ENCODE measurements around the gene SBF2. TPM values are rescaled to one million over a fixed set of nuclear protein-coding genes. Genes with fewer than 3 reads are reported as not detected.
"Not testable (repeated sequence)": the region's sequence is repeated elsewhere in the genome, so short reads cannot be mapped to it uniquely, and the experiment has no call there.

SBF2 gene
- total and polyA plus RNA-seq, 2 of the 13 experiments (the other 11 are each of a cell fraction or from before 2014, with no cell fraction given) = 24.0 to 45.8 TPM

DNA sequence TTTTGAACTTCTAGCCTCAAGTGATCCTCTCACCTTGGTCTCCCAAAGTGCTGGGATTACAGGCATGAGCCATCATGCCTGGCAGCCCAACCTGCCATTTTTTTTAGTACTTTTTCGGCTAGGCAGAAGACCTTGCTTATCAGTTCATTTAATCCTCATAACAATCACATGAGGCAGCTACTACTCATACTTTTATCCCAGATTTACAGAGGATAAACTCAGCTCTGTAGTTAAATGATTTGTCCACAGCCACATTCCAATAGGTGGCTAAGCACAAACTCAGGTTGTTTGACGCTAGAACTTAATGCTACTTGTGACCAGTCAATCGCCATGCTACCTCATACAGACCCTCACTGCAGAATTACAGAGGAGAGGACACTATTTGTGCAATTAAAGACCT, 28.1 kb downstream of the SBF2 start (continued):
- no peak for TF ChIP-seq ZNF318 (CRISPR knock-in tag; IDR thresholded peaks at IDR 0.05)

GRCh38 chr11:10264716-10265115, 29.3 kb downstream of the SBF2 start:
- H4K20me1 ChIP-seq (ENCODE audit: insufficient read depth, low read length); H3K27ac ChIP-seq (ENCODE audit: extremely low read length, insufficient read depth, low read length); CTCF ChIA-PET (ENCODE audit: low intra/inter-chr PET ratio, low total read pairs); H3K79me2 ChIP-seq (ENCODE audit: insufficient read depth, low read length); intact Hi-C loops (cut with micrococcal nuclease; ENCODE audit: unreplicated experiment); ATAC-seq; BruUV-seq (replicated peaks); POLR2A ChIA-PET; H3K9me3 ChIP-seq (ENCODE audit: low read length); H3K27me3 ChIP-seq (ENCODE audit: control insufficient read depth in 1 of 2, insufficient read depth in 2 of 2, low read length in 2 of 2); H3K4me2 ChIP-seq (ENCODE audit: low read depth, low read length); H2AFZ ChIP-seq (ENCODE audit: low read length); H3K9ac ChIP-seq (ENCODE audit: insufficient read depth, low read depth, low read length); in situ Hi-C loops (cut with HindIII; ENCODE audit: extremely low pct_ligation_motif_present, low pct_unique_long_range_greater_than_20kb); H3K4me1 ChIP-seq (ENCODE audit: insufficient read depth, low read length); DNase-seq (ENCODE audit: low spot score); H3K36me3 ChIP-seq (replicated peaks in 1 of 2; ENCODE audit: control insufficient read depth in 1 of 2, insufficient read depth in 2 of 2, low read length in 2 of 2); FAIRE-seq; H3K4me3 ChIP-seq (replicated peaks in 1 of 3; ENCODE audit: insufficient read depth in 1 of 3, low read depth in 2 of 3, low read length in 3 of 3): not testable (repeated sequence)
- 100% methylated on average over 3 of the region's 3 CpGs for WGBS (ENCODE audit: low lambda C conversion rate)
